Posterior cingulate gyrus (tissue), 11 donors: Measurements from ENCODE around the gene UBLCP1.
A peak's percentile ranks its signal among the peaks of the same experiment; 100 is the strongest.
"Not testable (repeated sequence)": the region's sequence is repeated elsewhere in the genome, so short reads cannot be mapped to it uniquely, and the experiment has no call there.

ENCODE experiments used
- DNase-seq, 10 donors: peaks; one replicate each; pipeline versions ENCODE4 v3.0.0 to v3.0.0-alpha.2; 2020 to 2021; ENCODE audit warnings: mixed read lengths in 3 of 10
- intact Hi-C: fragments of 100-400 bp; cut with DNase I; formaldehyde crosslinking; loops from one replicate; pipeline ENCODE4 v1.15.1; 2023

Gene UBLCP1, protein sequence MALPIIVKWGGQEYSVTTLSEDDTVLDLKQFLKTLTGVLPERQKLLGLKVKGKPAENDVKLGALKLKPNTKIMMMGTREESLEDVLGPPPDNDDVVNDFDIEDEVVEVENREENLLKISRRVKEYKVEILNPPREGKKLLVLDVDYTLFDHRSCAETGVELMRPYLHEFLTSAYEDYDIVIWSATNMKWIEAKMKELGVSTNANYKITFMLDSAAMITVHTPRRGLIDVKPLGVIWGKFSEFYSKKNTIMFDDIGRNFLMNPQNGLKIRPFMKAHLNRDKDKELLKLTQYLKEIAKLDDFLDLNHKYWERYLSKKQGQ

DNA sequence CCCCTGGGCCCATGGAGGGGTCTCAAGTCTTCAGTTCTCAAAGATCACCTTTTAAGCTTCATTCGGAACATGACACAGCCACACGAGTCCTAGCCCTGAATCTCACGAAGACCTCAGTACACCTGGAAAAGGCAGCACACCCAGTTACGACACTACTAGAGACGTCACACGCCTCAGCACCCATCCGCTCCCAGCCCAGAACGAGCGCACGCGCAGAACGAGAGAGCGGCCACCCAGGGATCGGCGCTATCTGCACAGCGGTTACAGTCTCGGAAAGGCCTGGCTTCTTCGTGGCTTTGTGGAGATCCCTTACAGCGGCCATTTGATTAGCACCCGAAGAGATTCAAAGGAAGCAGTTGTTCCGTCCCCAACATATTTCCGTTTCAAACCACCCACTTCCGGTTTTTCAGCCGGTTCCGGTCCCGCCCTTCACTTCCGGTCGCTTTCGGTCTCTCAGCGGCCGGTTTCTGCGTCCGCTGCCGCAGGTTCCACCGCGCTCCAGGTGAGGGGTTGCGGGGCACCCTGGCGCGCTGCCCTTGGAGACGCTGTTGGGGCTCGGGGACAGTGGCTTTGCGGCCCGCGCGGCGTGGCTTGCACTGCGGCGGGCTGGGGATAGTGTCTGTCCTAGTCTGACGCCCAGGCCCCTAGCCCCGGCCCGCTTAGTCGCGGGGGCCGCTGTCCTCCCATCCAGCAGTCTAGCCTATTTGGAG lies at the start of gene UBLCP1:
Gene UBLCP1 (plus strand): TSS at position 432 of the 710 bp plus-strand sequence. CDS start 5,626 bp downstream, outside the sequence.
- intact Hi-C loops: loop anchor here (1.0 to 5.0 kb wide), 2 partner anchors 54 to 106 kb away; partner anchors contain the start of gene RNF145
- DNase-seq: peak; percentile 65 to 96 (median 80)

DNA sequence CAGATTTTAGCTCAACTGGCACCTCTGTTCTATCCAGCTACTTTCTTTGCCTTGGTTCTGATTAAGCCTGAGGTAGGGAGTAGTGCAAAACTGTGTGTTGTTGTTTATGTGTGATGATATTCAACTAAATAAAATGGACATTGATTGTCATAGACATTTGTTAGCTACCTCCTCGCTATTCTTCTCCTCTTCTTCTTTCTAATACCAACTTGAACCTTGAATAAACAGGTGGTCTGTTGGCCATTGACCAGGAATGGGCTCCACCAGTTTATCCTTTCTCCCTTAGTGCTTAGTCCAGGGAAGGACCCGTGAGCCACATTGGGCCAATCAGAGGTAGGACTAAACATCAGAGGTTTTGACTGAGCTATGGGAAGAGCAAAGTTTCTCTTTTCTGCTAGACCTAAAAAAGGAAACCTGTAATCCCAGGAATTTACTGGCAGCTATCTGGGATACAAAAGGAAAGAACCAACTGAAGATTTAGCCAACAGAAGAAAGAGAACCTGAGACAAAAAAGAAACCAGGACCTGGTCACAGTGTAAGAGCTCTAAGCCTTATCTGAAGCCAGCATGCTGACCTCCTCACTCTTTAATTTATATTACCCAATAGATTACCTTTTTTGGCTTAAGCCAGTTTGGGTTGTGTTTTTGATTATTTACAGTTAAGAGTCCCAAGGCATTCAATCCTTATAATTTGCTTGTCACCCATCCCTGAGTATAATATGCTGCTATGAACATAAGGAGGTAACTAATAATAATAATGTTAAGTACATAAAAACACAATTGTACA lies 48.4 kb upstream of the UBLCP1 start:
- intact Hi-C loops: no loop called here
- no peak for DNase-seq

DNA sequence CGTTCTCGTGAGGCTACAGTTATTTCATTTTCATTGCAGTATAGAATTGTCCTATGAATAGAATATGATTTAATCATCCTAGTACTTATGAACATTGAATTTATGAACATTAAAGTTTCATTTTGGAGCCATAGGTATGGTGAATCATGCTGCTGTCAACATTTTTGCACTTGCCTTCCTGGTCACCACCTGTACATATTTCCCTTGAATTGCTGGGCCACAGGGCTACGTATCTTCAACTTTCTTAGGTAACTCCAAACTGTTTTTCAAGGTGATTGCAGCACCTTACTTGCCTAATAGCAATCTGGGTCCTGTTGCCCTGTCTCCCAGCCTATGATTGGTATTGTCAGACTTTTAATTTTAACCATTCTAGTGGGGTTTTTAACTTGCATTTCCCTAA lies 47.2 kb upstream of the UBLCP1 start:
- DNase-seq: no peak
- intact Hi-C loops: no loop called here

DNA sequence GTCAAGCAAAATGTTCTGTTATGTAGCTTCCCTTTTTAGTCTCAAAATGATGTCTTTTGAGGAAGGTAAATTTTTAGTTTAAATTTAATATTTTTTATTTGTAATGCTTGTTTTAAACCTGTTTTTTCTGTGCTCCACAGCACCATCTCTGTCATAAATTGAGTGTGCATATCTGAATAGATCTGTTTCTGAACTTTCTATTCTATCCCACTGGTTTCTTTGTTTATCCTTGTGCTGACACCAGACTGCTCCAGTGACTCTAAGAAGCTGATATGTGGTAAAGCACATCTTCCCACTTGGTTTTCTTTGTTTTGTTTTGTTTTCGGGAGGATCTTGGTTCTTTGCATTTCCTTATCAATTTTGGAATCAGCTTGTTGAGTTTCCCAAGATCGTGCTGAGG lies 46.6 kb upstream of the UBLCP1 start:
- intact Hi-C loops: no loop called here
- DNase-seq: no peak

DNA sequence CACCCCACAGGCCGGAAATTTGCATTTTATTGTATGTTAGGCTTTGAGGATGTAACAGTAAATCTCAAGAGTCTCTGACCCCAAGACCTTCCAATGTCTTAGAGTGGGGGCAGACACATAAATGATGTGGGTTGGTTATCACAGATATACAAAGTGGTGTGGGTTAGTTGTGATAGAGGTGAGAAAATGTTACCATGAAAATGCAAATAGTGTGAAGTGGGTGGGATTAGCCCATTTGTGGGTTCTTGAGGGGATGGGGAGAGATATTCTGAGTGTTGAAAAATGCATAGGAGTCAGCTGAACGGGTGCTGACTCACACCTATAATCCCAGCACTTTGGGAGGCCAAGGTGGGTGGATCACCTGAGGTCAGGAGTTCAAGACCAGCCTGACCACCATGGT lies 45.9 kb upstream of the UBLCP1 start:
- intact Hi-C loops: no loop called here

DNA sequence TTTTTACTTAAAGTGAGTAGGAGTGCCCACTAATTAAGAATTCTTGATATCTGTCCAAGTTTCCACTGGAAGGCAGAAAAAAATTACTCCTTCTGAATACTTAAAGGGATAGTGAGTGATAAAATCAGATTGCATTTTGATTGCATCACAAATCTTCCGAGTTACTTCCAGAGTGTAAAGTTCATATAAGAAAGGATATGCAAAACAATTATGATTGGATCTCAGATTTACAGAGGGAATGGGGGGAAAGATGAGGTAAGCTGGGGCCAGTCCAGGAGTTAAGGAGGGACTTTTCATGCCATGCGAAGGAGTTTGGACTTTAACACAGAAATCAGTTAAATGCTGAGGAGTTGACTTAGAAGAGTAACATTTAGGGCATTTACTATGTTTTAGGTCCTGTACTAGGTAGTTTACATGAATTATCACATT lies 44.5 kb upstream of the UBLCP1 start:
- intact Hi-C loops: no loop called here
- no peak for DNase-seq

More for the DNA sequence above, 45.9 kb upstream of the UBLCP1 start:
- DNase-seq: no peak

DNA sequence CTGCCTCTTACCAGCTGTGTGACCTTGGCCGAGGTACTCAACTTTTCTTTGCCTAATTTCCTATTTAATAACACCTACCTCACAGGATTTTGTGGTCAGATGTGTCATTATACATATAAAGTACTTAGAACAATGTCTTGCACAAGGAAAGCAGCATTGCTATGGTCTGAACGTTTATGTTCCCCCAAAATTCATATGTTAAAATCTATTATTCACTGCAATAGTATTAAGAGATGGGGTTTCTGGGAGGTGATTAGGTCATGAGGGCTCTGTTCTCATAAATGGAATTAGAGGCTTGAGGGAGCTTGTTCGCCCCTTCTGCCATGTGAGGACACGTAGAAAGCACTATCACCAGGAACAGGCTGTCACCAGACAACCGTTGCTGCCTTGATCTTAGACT lies 42.9 kb upstream of the UBLCP1 start:
- intact Hi-C loops: no loop called here

DNA sequence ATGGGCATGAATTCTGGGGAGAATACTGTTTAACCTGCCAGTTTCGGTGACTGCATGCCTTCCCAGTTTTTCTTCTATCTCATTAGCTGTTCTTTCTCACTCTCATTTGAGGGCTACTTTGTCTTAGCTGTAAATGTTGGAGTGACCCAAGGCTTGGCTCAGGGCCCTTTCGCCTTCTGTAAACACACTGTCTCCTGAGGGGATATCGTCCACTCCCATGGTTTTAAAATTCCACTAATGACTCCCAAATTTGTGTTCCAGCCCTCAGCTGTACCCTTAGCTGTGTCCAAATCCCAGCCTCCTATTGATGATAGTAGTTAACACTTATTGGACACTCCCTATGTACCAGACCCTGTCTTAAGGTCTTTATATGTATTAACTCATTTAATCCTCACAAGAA lies 39.6 kb upstream of the UBLCP1 start:
- intact Hi-C loops: no loop called here
- no peak for DNase-seq

More for the DNA sequence above, 42.9 kb upstream of the UBLCP1 start:
- DNase-seq: no peak

DNA sequence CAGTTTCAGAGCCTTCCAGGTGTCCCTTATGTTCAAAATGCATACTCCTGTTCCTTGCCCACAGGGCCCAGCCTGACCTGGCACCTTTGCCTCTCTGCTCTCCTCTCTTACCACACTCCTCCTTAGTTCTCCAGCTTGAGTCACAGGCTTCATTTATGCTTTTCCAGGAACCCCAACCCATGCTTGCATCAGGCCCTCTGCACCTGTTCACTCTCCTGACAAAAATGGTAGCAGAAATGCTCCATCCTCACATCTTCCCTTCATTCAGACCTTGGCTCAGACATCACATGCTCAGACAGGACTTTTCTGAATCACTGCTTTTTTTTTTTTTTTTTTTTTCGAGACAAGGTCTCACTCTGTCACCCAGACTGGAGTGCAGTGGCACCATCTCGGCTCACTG lies 38.6 kb upstream of the UBLCP1 start:
- intact Hi-C loops: no loop called here
- no peak for DNase-seq

DNA sequence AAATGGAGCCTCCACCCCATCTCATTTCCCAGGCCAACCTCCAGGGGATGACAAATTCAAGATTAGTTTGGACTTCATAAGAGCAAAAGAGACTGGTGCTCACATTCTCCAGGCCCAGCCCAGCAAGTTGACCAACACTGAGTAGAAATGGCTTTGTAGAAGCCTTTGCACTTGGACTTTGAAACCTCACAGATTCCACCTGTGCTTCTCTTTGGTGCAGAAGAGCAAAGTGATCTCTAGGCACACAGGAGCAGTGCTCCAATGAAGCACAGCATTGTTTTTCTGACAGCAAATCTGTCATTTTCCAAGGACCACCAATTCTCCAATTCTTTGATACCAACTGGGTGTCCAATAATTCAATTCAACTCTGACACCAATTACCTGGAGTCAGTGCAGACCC lies 36.6 kb upstream of the UBLCP1 start:
- DNase-seq: no peak
- intact Hi-C loops: no loop called here

DNA sequence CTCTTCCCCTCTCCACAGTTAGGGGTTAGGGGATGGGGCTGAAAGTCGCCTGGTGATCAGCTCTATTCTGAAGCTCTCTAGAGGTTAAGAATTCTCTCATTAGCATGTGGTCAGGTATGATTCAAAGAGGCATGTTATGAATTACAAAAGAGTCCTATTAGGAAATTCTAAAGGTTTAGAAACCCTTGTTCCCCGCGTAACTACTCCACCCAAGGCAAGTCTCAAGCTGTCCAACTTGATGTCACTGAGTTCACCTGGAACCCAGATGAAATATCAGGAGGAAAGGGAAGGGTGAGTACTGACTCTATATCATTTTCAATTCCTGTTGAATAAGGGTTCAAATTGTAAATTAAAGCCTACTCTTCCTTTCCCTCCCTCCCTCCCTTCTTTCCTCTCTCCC lies 35.6 kb upstream of the UBLCP1 start:
- DNase-seq: no peak
- intact Hi-C loops: no loop called here

DNA sequence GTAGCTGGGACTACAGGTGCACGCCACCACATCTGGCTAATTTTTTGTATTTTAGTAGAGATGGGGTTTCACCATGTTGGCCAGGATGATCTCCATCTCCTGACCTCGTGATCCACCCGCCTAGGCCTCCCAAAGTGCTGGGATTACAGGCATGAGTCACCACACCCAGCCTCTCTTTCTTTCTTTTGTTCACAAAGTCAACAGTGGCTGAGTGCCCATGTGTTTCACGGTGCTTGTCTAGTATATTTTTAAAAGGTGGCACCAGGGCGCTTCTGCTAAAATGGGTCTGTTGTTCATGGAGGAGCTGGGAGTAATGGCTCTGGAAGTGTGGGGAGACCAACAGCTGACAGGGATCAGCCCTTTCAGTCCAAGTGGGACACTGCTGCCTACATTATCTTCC lies 35.0 kb upstream of the UBLCP1 start:
- DNase-seq, intact Hi-C loops: not testable (repeated sequence)

DNA sequence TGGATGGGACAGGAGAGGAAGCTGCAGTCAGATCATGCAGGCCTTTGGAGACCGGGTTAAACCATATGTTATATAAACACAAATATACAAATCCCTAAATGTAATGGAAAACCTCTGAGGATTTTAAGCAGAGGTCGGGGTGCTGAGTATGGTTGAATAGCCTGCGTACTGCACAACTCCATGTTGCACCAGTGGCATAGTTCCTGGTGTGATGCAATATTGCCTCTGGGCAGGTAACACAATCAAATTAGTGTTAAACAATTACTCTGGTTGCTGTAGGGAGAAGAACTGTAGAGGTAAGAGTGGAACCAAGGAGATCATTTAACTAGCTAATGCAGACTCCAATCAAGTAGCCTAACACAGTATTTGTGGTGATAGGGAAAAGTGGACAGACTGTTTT lies 32.4 kb upstream of the UBLCP1 start:
- intact Hi-C loops: no loop called here
- no peak for DNase-seq

DNA sequence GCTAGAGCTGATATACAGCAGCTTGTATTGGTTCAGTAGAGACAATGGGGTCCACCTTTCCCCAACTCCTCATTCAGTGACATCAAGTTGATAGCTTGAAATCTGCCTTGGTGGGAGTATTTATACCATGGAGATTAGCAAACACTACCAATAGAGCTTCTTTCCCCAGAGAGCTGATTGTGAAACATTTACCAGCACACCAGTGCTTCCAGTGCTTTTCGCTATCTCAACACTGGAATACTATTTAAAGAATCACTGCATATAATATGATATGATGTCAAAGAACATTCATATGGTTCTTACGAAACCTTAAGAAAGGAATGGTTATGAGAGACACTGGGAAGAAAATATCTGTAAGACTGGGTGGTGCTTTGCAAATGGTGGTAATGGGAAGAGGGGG lies 31.9 kb upstream of the UBLCP1 start:
- no peak for DNase-seq
- intact Hi-C loops: no loop called here

DNA sequence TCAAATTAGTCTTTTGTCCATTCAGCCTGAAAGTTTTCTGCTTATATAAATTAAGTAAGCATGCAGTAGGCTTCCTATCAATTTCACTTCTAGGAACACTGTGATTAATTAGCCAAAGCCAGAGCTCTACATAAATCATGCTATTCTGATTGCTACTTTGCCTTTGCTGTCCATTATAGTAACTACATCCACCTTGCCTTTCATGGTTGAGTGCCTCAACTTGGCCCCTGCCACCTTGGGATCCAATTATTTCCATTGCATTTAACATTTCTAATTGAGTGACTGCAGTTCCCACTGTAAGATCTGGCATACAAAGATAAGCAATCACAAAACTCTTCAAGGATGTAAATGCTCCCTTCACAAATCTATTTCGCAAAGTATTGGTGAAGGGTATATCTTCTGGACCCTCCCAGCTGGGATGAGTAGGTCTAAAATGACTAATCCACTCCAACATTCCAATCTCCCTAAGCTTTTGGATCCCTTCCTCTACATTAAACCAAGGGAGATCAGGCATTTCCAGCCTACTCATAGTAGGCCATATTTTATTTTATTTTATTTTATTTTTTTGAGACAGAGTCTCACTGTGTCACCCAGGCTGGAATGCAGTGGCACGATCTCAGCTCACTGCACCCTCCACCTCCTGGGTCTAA lies 27.1 kb upstream of the UBLCP1 start:
- intact Hi-C loops, DNase-seq: not testable (repeated sequence)

DNA sequence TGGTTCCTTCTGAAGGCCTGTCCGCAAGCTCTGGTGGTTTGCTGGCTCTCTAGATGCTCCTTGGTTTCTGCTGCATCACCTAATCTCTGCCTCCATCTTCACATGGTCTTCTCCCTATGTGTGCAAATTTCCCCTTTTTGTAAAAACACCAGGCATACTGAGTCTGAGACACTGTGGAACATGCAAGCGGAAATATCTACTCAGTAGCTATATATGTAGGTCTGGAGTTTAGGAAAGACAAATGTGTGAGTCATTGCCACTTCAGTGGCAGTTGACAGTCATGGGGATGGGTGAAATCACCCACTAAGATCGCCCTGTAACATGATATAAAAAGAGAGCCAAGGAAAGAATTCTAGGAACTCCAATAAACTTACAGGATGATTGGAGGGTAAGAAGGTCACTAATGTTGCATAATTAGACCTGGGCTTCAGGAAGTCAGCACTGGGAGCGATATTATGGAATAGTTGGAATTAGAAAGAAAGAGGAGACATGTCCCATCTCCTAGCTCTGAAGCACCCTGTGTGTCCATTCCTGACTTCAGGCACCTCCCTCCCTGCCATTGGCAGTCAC lies 22.7 kb upstream of the UBLCP1 start:
- intact Hi-C loops: no loop called here
- no peak for DNase-seq

DNA sequence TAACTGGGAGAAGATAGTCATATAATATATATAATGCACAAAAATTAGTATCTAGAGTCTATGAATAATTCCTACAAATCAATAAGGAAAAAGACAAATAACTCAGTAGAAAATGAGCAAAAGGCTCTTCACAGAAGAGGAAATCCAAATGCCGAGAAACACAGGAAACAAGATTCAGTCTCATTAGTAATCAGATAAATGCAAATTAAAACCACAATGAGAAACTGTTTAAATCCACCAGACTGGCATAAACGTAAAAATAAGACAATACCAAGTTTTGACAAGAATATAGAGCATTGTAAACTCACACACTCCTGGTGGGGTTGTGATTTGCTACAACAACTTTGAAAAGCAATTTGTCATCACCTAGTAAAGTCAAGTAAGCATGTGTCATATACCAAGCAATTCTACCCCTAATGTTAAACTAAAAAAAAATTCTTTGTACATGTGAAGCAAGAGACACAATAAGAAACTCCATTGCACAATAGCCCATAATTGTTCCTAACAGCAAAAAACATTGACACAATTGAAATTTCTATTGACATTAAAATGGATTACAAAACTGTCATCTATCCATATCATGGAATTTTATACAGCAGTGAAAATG lies 21.0 kb upstream of the UBLCP1 start:
- intact Hi-C loops: no loop called here
- DNase-seq: no peak

DNA sequence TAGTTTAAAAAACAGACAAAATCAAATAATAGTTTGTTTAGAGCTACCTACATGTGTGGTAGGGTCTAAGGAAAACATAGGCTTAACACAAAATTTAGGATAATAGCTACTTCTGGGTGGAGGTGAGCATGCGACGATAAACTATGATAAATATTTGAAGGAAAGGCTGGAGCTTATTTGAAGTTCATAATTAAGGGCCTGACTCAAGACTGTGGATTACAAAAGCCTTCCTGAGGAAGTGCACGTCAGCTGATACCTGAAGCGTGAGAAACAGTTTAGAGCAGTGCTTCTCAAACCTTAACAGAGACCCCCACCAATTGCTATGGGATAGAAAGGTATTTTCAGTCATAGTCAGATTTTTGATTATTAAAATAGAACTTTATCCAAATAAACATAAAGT lies 20.4 kb upstream of the UBLCP1 start:
- no peak for DNase-seq
- intact Hi-C loops: no loop called here

DNA sequence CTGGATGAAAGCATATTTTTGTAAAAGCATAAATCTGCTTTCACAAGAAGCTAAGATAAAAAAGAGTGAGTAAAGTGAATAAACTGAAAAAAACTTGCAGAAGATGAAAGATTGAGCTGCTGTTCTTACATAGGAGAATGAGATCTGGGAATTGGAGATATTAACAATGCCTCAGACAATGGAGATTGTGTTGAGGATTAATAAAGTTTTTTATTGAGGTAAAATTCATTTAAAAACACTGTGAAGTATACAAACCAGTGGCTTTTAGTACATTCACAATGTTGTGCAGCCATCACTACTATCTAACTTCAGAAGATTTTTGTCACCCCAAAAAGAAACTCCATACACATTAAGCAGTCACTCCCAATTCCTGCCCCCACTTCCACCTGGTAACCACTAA lies 19.7 kb upstream of the UBLCP1 start:
- intact Hi-C loops: no loop called here
- DNase-seq: no peak

DNA sequence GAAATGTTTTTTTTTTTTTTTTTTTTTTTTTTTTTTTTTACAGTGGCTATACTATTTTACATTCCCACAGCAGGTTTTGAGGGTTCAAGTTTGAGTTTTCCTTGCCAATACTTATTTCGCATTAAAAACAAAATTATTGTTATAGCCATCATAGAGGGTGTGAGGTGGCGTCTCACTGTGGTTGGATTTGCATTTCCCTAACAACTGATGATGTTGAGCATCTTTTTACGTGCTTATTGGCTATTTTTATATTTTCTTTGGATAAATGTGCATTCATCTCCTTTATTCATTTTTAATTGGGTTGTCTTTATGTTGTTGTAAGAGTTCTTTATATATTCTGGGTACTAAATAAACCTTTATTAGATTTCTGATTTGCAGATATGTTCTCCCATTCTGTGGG lies 18.9 kb upstream of the UBLCP1 start:
- intact Hi-C loops: no loop called here
- no peak for DNase-seq
